K562 (cell line): ENCODE results near the gene COQ8B. TPM values are rescaled to one million over a fixed set of nuclear protein-coding genes. Genes with fewer than 3 reads are reported as not detected.

Experiments used
- ATAC-seq: fragments of 200-7000 bp; cut with Tn5 transposase; 3 replicates; pipeline ENCODE4 v1.9.1; 2020; ENCODE audit warnings: moderate library complexity
- BruUV-seq: library from RNA; stranded (reverse); fragments of 400-500 nt; replicated peaks from 2 replicates; lab custom pipeline; 2021; lab: Mats Ljungman, UMichigan
- CTCF ChIA-PET: fragments of 300-600 bp; formaldehyde crosslinking; extraction: SDS; loops from one replicate; lab custom pipeline; 2021; ENCODE audit warnings: low intra/inter-chr PET ratio; lab: Yijun Ruan, JAX
- POLR2A ChIA-PET: fragments of 300-600, 350-650 bp; sonication (Branson Sonifier 250); formaldehyde crosslinking; extraction: SDS; loops from one replicate; lab custom pipeline; 2021; ENCODE audit warnings: antibody characterized with exemption, inconsistent platforms; lab: Yijun Ruan, JAX
- DNase-seq, 4 experiments: peaks; one replicate each; pipeline versions ENCODE4 v3.0.0 to v3.0.0-alpha.2; 2011 to 2018; ENCODE audit warnings: low spot score in 3 of 4, mixed read lengths in 3 of 4; ENCODE audit errors: extremely low read depth in 1 of 4
- FAIRE-seq: peaks from 2 replicates; lab custom pipeline; 2011; peaks lifted over from hg19 to GRCh38; lab: Jason Lieb, UNC
- H2AFZ ChIP-seq: 2 replicates; pipeline ENCODE4 v1.6.0; 2011; ENCODE audit warnings: low read depth, low read length, control low read depth, inconsistent platforms
- H3K27ac ChIP-seq: fragments of 200-600 bp; 3 replicates; pipeline ENCODE4 v1.8.0; 2011; ENCODE audit warnings: low read depth, mild to moderate bottlenecking, control low read depth, inconsistent platforms, low read length, moderate library complexity, mixed read lengths; ENCODE audit errors: extremely low read depth
- H3K27me3 ChIP-seq, 2 experiments: fragments of 300-600 bp in 1 of 2; 2 replicates in 1 of 2; 3 replicates in 1 of 2; pipeline versions ENCODE4 v1.6.0 to v1.8.0; 2011; ENCODE audit warnings: inconsistent platforms in 2 of 2, low read length in 2 of 2, mild to moderate bottlenecking in 1 of 2, mixed read lengths in 1 of 2, moderate library complexity in 1 of 2; ENCODE audit not compliant: control insufficient read depth in 2 of 2, insufficient read depth in 2 of 2
- H3K36me3 ChIP-seq: fragments of 300-600 bp; 3 replicates; pipeline ENCODE4 v1.8.0; 2011; ENCODE audit warnings: mild to moderate bottlenecking, low read length, inconsistent platforms; ENCODE audit not compliant: control insufficient read depth, insufficient read depth
- H3K4me1 ChIP-seq, 2 experiments: fragments of 200-600 bp in 1 of 2; replicated peaks in 1 of 2; 2 replicates in 1 of 2; 3 replicates in 1 of 2; pipeline versions ENCODE4 v1.5.1 to v1.8.0; 2011; ENCODE audit warnings: inconsistent platforms in 2 of 2, low read length in 2 of 2, mild to moderate bottlenecking in 1 of 2, mixed read lengths in 1 of 2, moderate library complexity in 1 of 2; ENCODE audit not compliant: control insufficient read depth in 2 of 2, insufficient read depth in 2 of 2
- H3K4me2 ChIP-seq: 2 replicates; pipeline ENCODE4 v1.6.1; 2011; ENCODE audit warnings: low read length, control low read depth, inconsistent platforms, mixed read lengths; ENCODE audit not compliant: insufficient read depth
- H3K4me3 ChIP-seq: fragments of 200-600 bp; sonication (generic), shearing (Covaris generic); 2 replicates; pipeline ENCODE4 v1.5.1; 2016; ENCODE audit warnings: control low read depth, inconsistent platforms
- H3K79me2 ChIP-seq: fragments of 200-600 bp; 3 replicates; pipeline ENCODE4 v1.8.0; 2011; ENCODE audit warnings: low read length, inconsistent platforms; ENCODE audit not compliant: control insufficient read depth, insufficient read depth
- H3K9ac ChIP-seq, 2 experiments: 2 replicates each; pipeline versions ENCODE4 v1.6.0 to v1.6.1; 2011; ENCODE audit warnings: low read depth in 2 of 2, low read length in 2 of 2, control low read depth in 1 of 2, inconsistent platforms in 1 of 2, mild to moderate bottlenecking in 1 of 2, mixed read lengths in 1 of 2; ENCODE audit not compliant: insufficient read depth in 1 of 2
- H3K9me1 ChIP-seq: one replicate; pipeline ENCODE4 v1.6.0; 2011; ENCODE audit warnings: inconsistent platforms, mild to moderate bottlenecking, low read length, moderate library complexity; ENCODE audit not compliant: control insufficient read depth, insufficient read depth
- H3K9me3 ChIP-seq: replicated peaks from 2 replicates; pipeline ENCODE4 v1.5.1; 2011; ENCODE audit warnings: low read depth, low read length, inconsistent platforms; ENCODE audit not compliant: control insufficient read depth, insufficient read depth
- H4K20me1 ChIP-seq: replicated peaks from 2 replicates; pipeline ENCODE4 v1.6.1; 2011; ENCODE audit warnings: low read length, inconsistent platforms, mixed read lengths; ENCODE audit not compliant: control insufficient read depth, insufficient read depth
- CHD1 ChIP-seq: fragments of 200-600 bp; sonication (generic); IDR thresholded peaks from one replicate; pipeline ENCODE4 v1.6.1; 2012; ENCODE audit warnings: mild to moderate bottlenecking, moderate library complexity, low read length, inconsistent platforms
- TAF1 ChIP-seq: IDR thresholded peaks from 2 replicates; pipeline ENCODE4 v1.6.1; 2011; ENCODE audit warnings: mild to moderate bottlenecking, low read length, moderate library complexity; ENCODE audit not compliant: insufficient read depth, control insufficient read depth, severe bottlenecking; ENCODE audit errors: extremely low read depth
- TARDBP ChIP-seq: fragments of 450-650 bp; IDR thresholded peaks from 2 replicates; pipeline ENCODE4 v1.6.1; 2016
- ZBTB34 ChIP-seq: fragments of 250-450 bp; sonication (Bioruptor Pico); IDR thresholded peaks from 2 replicates; pipeline ENCODE4 v1.8.0; 2021; ENCODE audit warnings: mild to moderate bottlenecking, moderate library complexity
- ZNF280A ChIP-seq: fragments of 450-650 bp; IDR thresholded peaks from 2 replicates; pipeline ENCODE4 v1.6.1; 2018; ENCODE audit warnings: mild to moderate bottlenecking, low read depth; ENCODE audit not compliant: partially characterized antibody
- WGBS: fragments of 100-300 bp; shearing (Covaris generic); methylation state at CpG from one replicate; pipeline ENCODE4 v1.1.6; 2016; ENCODE audit warnings: low coverage, mixed read lengths; ENCODE audit not compliant: insufficient coverage; ENCODE audit errors: missing lambda C conversion rate; 5-methylcytosine and 5-hydroxymethylcytosine counted together
- in situ Hi-C: fragments of 300-500 bp; cut with MboI; formaldehyde crosslinking; loops from 4 replicates; pipeline ENCODE4 v1.15.0; 2018; ENCODE audit warnings: inconsistent platforms, mixed read lengths
- intact Hi-C: fragments of 100-400 bp; cut with micrococcal nuclease; formaldehyde crosslinking; loops from 2 replicates; pipeline ENCODE4 v1.14.2; 2022
- polyA plus RNA-seq, 8 experiments: library from polyadenylated mRNA; depleted of rRNA in 4 of 8; stranded (reverse) in 5 of 8; unstranded in 3 of 8; fragments of >200 nt; fragmentation: Nextera tagmentation in 2 of 8; fragmentation: Illumina TruSeq in 1 of 8; extraction: Ambion mirVana in 2 of 8; extraction: Trizol in 1 of 8; gene quantifications; 2 replicates each; pipeline versions ENCODE4 v1.2.1 to v1.2.3, GENCODE V29; 2011 to 2014; ENCODE audit warnings: inconsistent platforms in 1 of 8, missing spikeins in 1 of 8
- total RNA-seq, 7 experiments: library from RNA; depleted of rRNA in 6 of 7; stranded (reverse); fragments of >200 nt in 6 of 7; fragmentation: Illumina TruSeq in 2 of 7; extraction: Trizol in 2 of 7; gene quantifications; 2 replicates each; pipeline versions ENCODE4 v1.2.1 to v1.2.3, GENCODE V29; 2011 to 2021; ENCODE audit warnings: low replicate concordance in 1 of 7

The COQ8B gene
- total and polyA plus RNA-seq, 9 of the 15 experiments (the other 6 are each of a cell fraction or from before 2014, with no cell fraction given) = 0.41 to 32.3 (median 12.9) TPM

- Histone ChIP-seq H3K79me2 (no peaks in the 10 kb centered on the region), H3K36me3 (peaks cover 36% of the 10 kb centered on the region; the same call in 2 of the 3 replicates), H3K4me3 (no peak overlapping the region), H3K4me1 (peaks cover 0 to 42% of the 10 kb centered on the region in 2 experiments; a peak in 3 of 5 replicates), H3K4me2 (no peak overlapping the region), H3K9me1 (no peaks in the 10 kb centered on the region)
- ATAC-seq (no peak), FAIRE-seq (no peak)
- 79% methylated on average over 6 of the region's 6 CpGs for WGBS
- in situ Hi-C loops = no loop called here
- ChIA-PET POLR2A (interaction anchor here (0.5 to 2.0 kb wide), 6 partner anchors 9 to 410 kb away, joined by 3 to 9 read pairs (median 4); partner anchors contain the start of genes ACTMAP and SNRPA), CTCF (no interaction called here)
- no peak for TF ChIP-seq CHD1
- TF ChIP-seq TARDBP = no peak
- no peak for TF ChIP-seq ZNF280A
- TF ChIP-seq TAF1 = no peak
- TF ChIP-seq ZBTB34 (CRISPR knock-in tag) = no peak
- TF ChIP-seq, all 486 proteins: peak for 0
- no peak overlapping the region for H2AFZ ChIP-seq
- no peak for DNase-seq
- intact Hi-C loops = loop anchor here (5.0 kb wide), 1 partner anchor 78 kb away; no protein-coding TSS in a partner anchor
- H3K9ac ChIP-seq = peak overlapping the region in 1 of 2 experiments; percentile 84; a peak in 1 of 4 replicates
- H3K27ac ChIP-seq = no peak overlapping the region
- no peaks in the 10 kb centered on the region for H3K27me3 ChIP-seq
- 0 out of 2 replicates have a peak, but pooled peaks cover 3% of the 10 kb centered on the region for H4K20me1 ChIP-seq
- BruUV-seq = no TSS peak
- H3K9me3 ChIP-seq = no peaks in the 10 kb centered on the region
These were observed 24.1 kb upstream of the COQ8B start for GRCh38 chr19:40740747-40741146.
